IMR-90 (cell line): ENCODE data around the gene TPPP. TPM values are rescaled to one million over a fixed set of nuclear protein-coding genes. Genes with fewer than 3 reads are reported as not detected.

ENCODE experiments used
- ATAC-seq: fragments of 200-7000 bp; cut with Tn5 transposase; 2 replicates; pipeline ENCODE4 v1.9.1; 2020; ENCODE audit warnings: low read depth, mild to moderate bottlenecking, moderate library complexity
- BruUV-seq: library from RNA; stranded (reverse); fragments of 400-500 nt; replicated peaks from 2 replicates; lab custom pipeline; 2021; lab: Mats Ljungman, UMichigan
- CTCF ChIA-PET: fragments of 300-600 bp; formaldehyde crosslinking; extraction: SDS; loops from one replicate; lab custom pipeline; 2021; ENCODE audit warnings: antibody characterized with exemption; lab: Yijun Ruan, JAX
- POLR2A ChIA-PET: fragments of 300-600 bp; sonication (Branson Sonifier 250); formaldehyde crosslinking; loops from one replicate; lab custom pipeline; 2022; ENCODE audit warnings: antibody characterized with exemption; ENCODE audit not compliant: unreplicated experiment; lab: Charles Lee
- DNase-seq: peaks from one replicate; pipeline ENCODE4 v3.0.0; 2013
- H2AFZ ChIP-seq: replicated peaks from 2 replicates; pipeline ENCODE3; 2013; ENCODE audit warnings: low read length, mild to moderate bottlenecking; ENCODE audit not compliant: poor library complexity
- H2AK5ac ChIP-seq: 2 replicates; pipeline ENCODE4 v1.6.1; 2013; ENCODE audit warnings: low read depth, low read length, inconsistent platforms
- H2AK9ac ChIP-seq: replicated peaks from 2 replicates; pipeline ENCODE3; 2013; ENCODE audit warnings: mild to moderate bottlenecking, low read depth, low read length, moderate library complexity; ENCODE audit not compliant: poor library complexity
- H2BK120ac ChIP-seq: 2 replicates; pipeline ENCODE4 v1.6.1; 2013; ENCODE audit warnings: low read depth, low read length, inconsistent platforms
- H2BK15ac ChIP-seq: 3 replicates; pipeline ENCODE4 v1.6.1; 2013; ENCODE audit warnings: low read depth, low read length, inconsistent platforms
- H2BK20ac ChIP-seq: 2 replicates; pipeline ENCODE4 v1.6.1; 2013; ENCODE audit warnings: low read depth, mild to moderate bottlenecking, inconsistent platforms, low read length, moderate library complexity
- H2BK5ac ChIP-seq: 2 replicates; pipeline ENCODE4 v1.6.1; 2013; ENCODE audit warnings: mild to moderate bottlenecking, low read depth, low read length, inconsistent platforms; ENCODE audit not compliant: poor library complexity, severe bottlenecking
- H3K14ac ChIP-seq: replicated peaks from 2 replicates; pipeline ENCODE4 v1.6.1; 2013; ENCODE audit warnings: low read depth, low read length, inconsistent platforms
- H3K18ac ChIP-seq: 2 replicates; pipeline ENCODE4 v1.6.1; 2013; ENCODE audit warnings: low read depth, low read length, control low read depth
- H3K23ac ChIP-seq: 2 replicates; pipeline ENCODE4 v1.6.1; 2013; ENCODE audit warnings: low read depth, low read length, inconsistent platforms
- H3K27ac ChIP-seq: 2 replicates; pipeline ENCODE4 v1.5.1; 2013; ENCODE audit warnings: mild to moderate bottlenecking, control low read depth, low read length; ENCODE audit not compliant: insufficient read depth
- H3K27me3 ChIP-seq: 2 replicates; pipeline ENCODE4 v1.6.1; 2013; ENCODE audit warnings: low read length; ENCODE audit not compliant: control insufficient read depth, insufficient read depth
- H3K36me3 ChIP-seq: 2 replicates; pipeline ENCODE4 v1.6.1; 2013; ENCODE audit warnings: low read length, mixed read lengths; ENCODE audit not compliant: control insufficient read depth, insufficient read depth
- H3K4ac ChIP-seq: 2 replicates; pipeline ENCODE4 v1.6.1; 2013; ENCODE audit warnings: low read depth, low read length, inconsistent platforms
- H3K4me1 ChIP-seq: 2 replicates; pipeline ENCODE4 v1.6.1; 2013; ENCODE audit warnings: low read length, mixed read lengths; ENCODE audit not compliant: control insufficient read depth, insufficient read depth
- H3K4me2 ChIP-seq: 2 replicates; pipeline ENCODE4 v1.6.1; 2013; ENCODE audit warnings: low read depth, mild to moderate bottlenecking, control low read depth, low read length, moderate library complexity
- H3K4me3 ChIP-seq: 2 replicates; pipeline ENCODE4 v1.5.1; 2013; ENCODE audit warnings: low read depth, mild to moderate bottlenecking, control low read depth, low read length, moderate library complexity; ENCODE audit not compliant: insufficient read depth
- H3K56ac ChIP-seq: 2 replicates; pipeline ENCODE4 v1.6.1; 2013; ENCODE audit warnings: low read length, inconsistent platforms; ENCODE audit not compliant: insufficient read depth; ENCODE audit errors: extremely low read depth
- H3K79me1 ChIP-seq, 2 experiments: 2 replicates each; pipeline ENCODE4 v1.6.1; 2013; ENCODE audit warnings: low read length in 2 of 2, inconsistent platforms in 1 of 2, low read depth in 1 of 2
- H3K9ac ChIP-seq: 2 replicates; pipeline ENCODE4 v1.6.1; 2013; ENCODE audit warnings: low read depth, low read length, control low read depth
- H3K9me1 ChIP-seq: 2 replicates; pipeline ENCODE4 v1.6.1; 2013; ENCODE audit warnings: low read length, inconsistent platforms; ENCODE audit not compliant: insufficient read depth
- H3K9me3 ChIP-seq: 2 replicates; pipeline ENCODE4 v1.6.1; 2013; ENCODE audit warnings: low read length; ENCODE audit not compliant: control insufficient read depth, insufficient read depth
- H4K20me1 ChIP-seq: 2 replicates; pipeline ENCODE4 v1.6.1; 2013; ENCODE audit warnings: low read length, inconsistent platforms; ENCODE audit not compliant: insufficient read depth
- H4K5ac ChIP-seq: 2 replicates; pipeline ENCODE4 v1.6.1; 2013; ENCODE audit warnings: mild to moderate bottlenecking, low read depth, low read length, control low read depth
- H4K8ac ChIP-seq, 2 experiments: 2 replicates each; pipeline ENCODE4 v1.6.1; 2013; ENCODE audit warnings: low read depth in 2 of 2, low read length in 2 of 2, control low read depth in 1 of 2, inconsistent platforms in 1 of 2
- H4K91ac ChIP-seq: 2 replicates; pipeline ENCODE4 v1.6.1; 2013; ENCODE audit warnings: low read depth, low read length, inconsistent platforms; ENCODE audit not compliant: insufficient read depth
- CEBPB ChIP-seq: IDR thresholded peaks from 2 replicates; pipeline ENCODE4 v1.6.1; 2012; ENCODE audit warnings: low read depth, low read length, improper control_type of control experiment
- CHD1 ChIP-seq: IDR thresholded peaks from 2 replicates; pipeline ENCODE4 v1.6.1; 2012; ENCODE audit warnings: low read depth, low read length, improper control_type of control experiment
- MXI1 ChIP-seq: IDR thresholded peaks from 2 replicates; pipeline ENCODE4 v1.6.1; 2012; ENCODE audit warnings: low read depth, mild to moderate bottlenecking, low read length, moderate library complexity, borderline replicate concordance
- RAD21 ChIP-seq: IDR thresholded peaks from 2 replicates; pipeline ENCODE4 v1.6.1; 2012; ENCODE audit warnings: low read length, improper control_type of control experiment
- RCOR1 ChIP-seq: IDR thresholded peaks from 2 replicates; pipeline ENCODE4 v1.6.1; 2012; ENCODE audit warnings: mild to moderate bottlenecking, low read length, improper control_type of control experiment; ENCODE audit not compliant: insufficient replicate concordance
- SMC3 ChIP-seq: fragments of 150-350 bp; IDR thresholded peaks from 2 replicates; pipeline ENCODE4 v1.6.1; 2016; ENCODE audit warnings: low read depth, mild to moderate bottlenecking, antibody characterized with exemption, low read length, moderate library complexity
- USF2 ChIP-seq: fragments of 150-350 bp; IDR thresholded peaks from 2 replicates; pipeline ENCODE4 v1.6.1; 2017; ENCODE audit warnings: mild to moderate bottlenecking, antibody characterized with exemption, low read length, low read depth
- WGBS, 2 experiments: methylation state at CpG; one replicate each; pipeline versions ENCODE4 v1.1.5 to v1.1.7; 2013; ENCODE audit warnings: missing lambda C conversion rate in 2 of 2; ENCODE audit not compliant: insufficient read length in 1 of 2; ENCODE audit errors: extremely low coverage in 2 of 2; 5-methylcytosine and 5-hydroxymethylcytosine counted together
- dilution Hi-C: fragments of 300-500 bp; cut with HindIII; formaldehyde crosslinking; loops from one replicate; pipeline ENCODE4 v1.14.3; 2018; ENCODE audit warnings: low sequenced_read_pairs; ENCODE audit not compliant: unreplicated experiment
- in situ Hi-C: fragments of 300-500 bp; cut with MboI; formaldehyde crosslinking; loops from 3 replicates; pipeline ENCODE4 v1.14.3; 2019; ENCODE audit warnings: low sequenced_read_pairs, inconsistent platforms, mixed read lengths
- intact Hi-C: fragments of 100-400 bp; cut with micrococcal nuclease; formaldehyde crosslinking; loops from 2 replicates; pipeline ENCODE4 v1.10.0; 2022
- polyA plus RNA-seq, 3 experiments: library from polyadenylated mRNA; depleted of rRNA; stranded (reverse); fragments of >200 nt; gene quantifications; 2 replicates each; pipeline ENCODE4 v1.2.3, GENCODE V29; 2012; ENCODE audit warnings: low replicate concordance in 1 of 3
- total RNA-seq: library from RNA; depleted of rRNA; stranded (reverse); fragments of >200 nt; gene quantifications from 2 replicates; pipeline ENCODE4 v1.2.3, GENCODE V29; 2012
- TF ChIP-seq, protein P1 (sequence below): conservative IDR thresholded peaks from 2 replicates; pipeline ENCODE4 v1.5.1; 2012; ENCODE audit warnings: mild to moderate bottlenecking, low read depth, low read length, improper control_type of control experiment
- TF ChIP-seq, protein P2 (sequence below): fragments of 150-350 bp; IDR thresholded peaks from 2 replicates; pipeline ENCODE4 v1.6.1; 2016; ENCODE audit warnings: low read depth, mild to moderate bottlenecking, low read length, moderate library complexity, borderline replicate concordance

Gene TPPP
- total and polyA plus RNA-seq, 2 of the 4 experiments (the other 2 are of a cell fraction): under 0.01 to 0.07 TPM

- no peak for TF ChIP-seq USF2
Observed at GRCh38 chr5:669842-670395, 23.2 kb downstream of the TPPP start (continued).

DNA sequence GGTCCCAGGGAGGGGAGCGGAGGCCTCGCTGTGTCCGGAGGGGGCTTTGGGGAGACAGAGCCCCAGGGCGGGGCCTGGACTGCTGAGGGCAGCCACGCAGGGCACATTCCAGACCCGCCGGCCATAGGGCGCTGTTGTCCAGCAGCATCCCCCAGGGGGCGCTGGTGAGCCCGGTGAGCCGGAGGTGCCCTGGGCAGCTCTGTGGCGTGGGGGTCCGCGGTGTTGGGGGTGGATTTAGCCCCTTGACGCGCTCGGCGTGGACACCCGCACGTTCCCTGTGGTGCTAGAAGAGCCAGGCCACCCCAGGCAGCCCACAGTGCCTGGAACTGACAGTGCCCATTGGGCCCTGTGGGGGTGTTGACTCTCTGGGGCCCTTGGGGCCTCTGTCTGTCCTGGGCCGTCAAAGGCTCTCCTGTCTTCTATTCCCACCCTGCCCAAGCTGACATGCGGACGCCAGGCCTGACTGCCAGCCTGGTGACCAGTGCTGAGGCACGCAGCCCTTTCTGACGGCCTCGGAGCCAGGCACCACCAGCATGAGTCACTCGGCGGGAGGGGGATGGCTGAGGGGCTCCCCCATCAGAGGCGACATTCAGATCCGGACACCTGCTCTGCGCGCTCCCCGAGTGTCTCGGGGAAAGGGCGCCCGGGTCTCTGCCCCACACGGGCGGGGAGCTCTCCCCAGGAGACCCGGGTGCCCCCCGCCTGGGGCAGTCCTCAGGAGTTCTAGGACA, 23.9 kb downstream of the TPPP start:
- Histone ChIP-seq H2BK5ac (no peak overlapping the region), H2AK5ac (no peak overlapping the region), H4K5ac (no peak overlapping the region), H2AFZ (no peak overlapping the region), H3K23ac (no peak overlapping the region), H3K4me3 (no peak overlapping the region), H3K79me1 (no peaks in the 10 kb centered on the region), H3K9me1 (no peaks in the 10 kb centered on the region), H2BK15ac (no peak overlapping the region), H3K18ac (no peak overlapping the region), H3K4me2 (no peak overlapping the region), H3K56ac (no peak overlapping the region), H4K8ac (no peak overlapping the region), H2BK120ac (no peak overlapping the region), H3K9me3 (no peaks in the 10 kb centered on the region), H2AK9ac (no peak overlapping the region), H3K4me1 (no peaks in the 10 kb centered on the region; the same call in 1 of the 2 replicates), H3K36me3 (no peaks in the 10 kb centered on the region; the same call in 1 of the 2 replicates), H4K91ac (no peak overlapping the region), H3K9ac (no peak overlapping the region), H3K14ac (no peak overlapping the region), H3K4ac (no peak overlapping the region), H3K27me3 (peaks cover 12% of the 10 kb centered on the region; the same call in 1 of the 2 replicates), H3K27ac (no peak overlapping the region), H2BK20ac (no peak overlapping the region), H4K20me1 (no peaks in the 10 kb centered on the region)
- 48% methylated on average over 7 of the region's 40 CpGs; no CpG with 5 or more reads in 1 of the 2 experiments for WGBS, 2 experiments
- no TSS peak for BruUV-seq
- ATAC-seq: no peak
- in situ Hi-C loops: no loop called here
- dilution Hi-C loops: no loop called here
- CTCF ChIA-PET: interaction anchor here (1.0 to 1.4 kb wide), 2 partner anchors 221 to 234 kb away, joined by 3 read pairs; no protein-coding TSS in a partner anchor
- intact Hi-C loops: no loop called here
- POLR2A ChIA-PET: no interaction called here
- no peak for DNase-seq
- no peak for TF ChIP-seq MXI1
- no peak for TF ChIP-seq RAD21
- TF ChIP-seq SMC3: peak; percentile 26; the same call in 1 of the 2 replicates
- TF ChIP-seq CEBPB: no peak
- no peak for TF ChIP-seq USF2
- TF ChIP-seq CHD1: no peak
- TF ChIP-seq, protein P1, sequence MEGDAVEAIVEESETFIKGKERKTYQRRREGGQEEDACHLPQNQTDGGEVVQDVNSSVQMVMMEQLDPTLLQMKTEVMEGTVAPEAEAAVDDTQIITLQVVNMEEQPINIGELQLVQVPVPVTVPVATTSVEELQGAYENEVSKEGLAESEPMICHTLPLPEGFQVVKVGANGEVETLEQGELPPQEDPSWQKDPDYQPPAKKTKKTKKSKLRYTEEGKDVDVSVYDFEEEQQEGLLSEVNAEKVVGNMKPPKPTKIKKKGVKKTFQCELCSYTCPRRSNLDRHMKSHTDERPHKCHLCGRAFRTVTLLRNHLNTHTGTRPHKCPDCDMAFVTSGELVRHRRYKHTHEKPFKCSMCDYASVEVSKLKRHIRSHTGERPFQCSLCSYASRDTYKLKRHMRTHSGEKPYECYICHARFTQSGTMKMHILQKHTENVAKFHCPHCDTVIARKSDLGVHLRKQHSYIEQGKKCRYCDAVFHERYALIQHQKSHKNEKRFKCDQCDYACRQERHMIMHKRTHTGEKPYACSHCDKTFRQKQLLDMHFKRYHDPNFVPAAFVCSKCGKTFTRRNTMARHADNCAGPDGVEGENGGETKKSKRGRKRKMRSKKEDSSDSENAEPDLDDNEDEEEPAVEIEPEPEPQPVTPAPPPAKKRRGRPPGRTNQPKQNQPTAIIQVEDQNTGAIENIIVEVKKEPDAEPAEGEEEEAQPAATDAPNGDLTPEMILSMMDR: peak; percentile 44
- TF ChIP-seq RCOR1: no peak
- TF ChIP-seq, protein P2, sequence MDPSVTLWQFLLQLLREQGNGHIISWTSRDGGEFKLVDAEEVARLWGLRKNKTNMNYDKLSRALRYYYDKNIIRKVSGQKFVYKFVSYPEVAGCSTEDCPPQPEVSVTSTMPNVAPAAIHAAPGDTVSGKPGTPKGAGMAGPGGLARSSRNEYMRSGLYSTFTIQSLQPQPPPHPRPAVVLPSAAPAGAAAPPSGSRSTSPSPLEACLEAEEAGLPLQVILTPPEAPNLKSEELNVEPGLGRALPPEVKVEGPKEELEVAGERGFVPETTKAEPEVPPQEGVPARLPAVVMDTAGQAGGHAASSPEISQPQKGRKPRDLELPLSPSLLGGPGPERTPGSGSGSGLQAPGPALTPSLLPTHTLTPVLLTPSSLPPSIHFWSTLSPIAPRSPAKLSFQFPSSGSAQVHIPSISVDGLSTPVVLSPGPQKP: no peak
